WI38 (cell line): ENCODE results near the gene HERC3.

Source experiments
- H3K4me3 ChIP-seq: 2 replicates; pipeline ENCODE4 v1.5.1; 2011; ENCODE audit warnings: low read depth, mild to moderate bottlenecking, control low read depth, low read length
- CTCF ChIP-seq: IDR thresholded peaks from 2 replicates; pipeline ENCODE4 v1.5.1; 2012; ENCODE audit warnings: low read depth, mild to moderate bottlenecking, control low read depth, low read length

The HERC3 gene

GRCh38 chr4:88660446-88661294 is 68.4 kb downstream of the HERC3 start:
- TF ChIP-seq CTCF, result no peak
- no peak overlapping the region for H3K4me3 ChIP-seq

GRCh38 chr4:88661739-88662138 is 69.5 kb downstream of the HERC3 start:
- no peak for TF ChIP-seq CTCF
- no peak overlapping the region for H3K4me3 ChIP-seq

GRCh38 chr4:88672987-88673386 is 80.7 kb downstream of the HERC3 start:
- peak; percentile 74 for TF ChIP-seq CTCF
- H3K4me3 ChIP-seq, result no peak overlapping the region

- no peak for TF ChIP-seq CTCF
- H3K4me3 ChIP-seq, result no peak overlapping the region
Observed at GRCh38 chr4:88673886-88674285, 81.6 kb downstream of the HERC3 start.

GRCh38 chr4:88674565-88674964 is 82.3 kb downstream of the HERC3 start:
- TF ChIP-seq CTCF, result no peak
- H3K4me3 ChIP-seq, result no peak overlapping the region

GRCh38 chr4:88674979-88675378 is 82.7 kb downstream of the HERC3 start:
- no peak for TF ChIP-seq CTCF
- H3K4me3 ChIP-seq, result no peak overlapping the region

- no peak overlapping the region for H3K4me3 ChIP-seq
- TF ChIP-seq CTCF, result no peak
Observed at GRCh38 chr4:88675543-88675942, 83.3 kb downstream of the HERC3 start.
